BE2C (cell line): ENCODE results near the gene PISD.

Experiments used
- DNase-seq: peaks from one replicate; pipeline ENCODE4 v3.0.0-alpha.2; 2020
- H3K27me3 ChIP-seq: fragments of 250-450 bp; sonication (Bioruptor Pico); 2 replicates; pipeline ENCODE4 v1.5.1; 2020; ENCODE audit warnings: mild to moderate bottlenecking
- H3K36me3 ChIP-seq: fragments of 250-450 bp; sonication (Bioruptor Pico); 2 replicates; pipeline ENCODE4 v1.5.1; 2020; ENCODE audit warnings: mild to moderate bottlenecking
- H3K4me1 ChIP-seq: fragments of 250-450 bp; sonication (Bioruptor Pico); 2 replicates; pipeline ENCODE4 v1.5.1; 2020
- H3K4me3 ChIP-seq: 2 replicates; pipeline ENCODE4 v1.5.1; 2011; ENCODE audit warnings: low read depth, low read length
- H3K9me3 ChIP-seq: fragments of 250-450 bp; sonication (Bioruptor Pico); 2 replicates; pipeline ENCODE4 v1.5.1; 2020
- CTCF ChIP-seq: IDR thresholded peaks from 2 replicates; pipeline ENCODE4 v1.5.1; 2012; ENCODE audit warnings: mild to moderate bottlenecking, low read depth, low read length

Gene PISD

DNA sequence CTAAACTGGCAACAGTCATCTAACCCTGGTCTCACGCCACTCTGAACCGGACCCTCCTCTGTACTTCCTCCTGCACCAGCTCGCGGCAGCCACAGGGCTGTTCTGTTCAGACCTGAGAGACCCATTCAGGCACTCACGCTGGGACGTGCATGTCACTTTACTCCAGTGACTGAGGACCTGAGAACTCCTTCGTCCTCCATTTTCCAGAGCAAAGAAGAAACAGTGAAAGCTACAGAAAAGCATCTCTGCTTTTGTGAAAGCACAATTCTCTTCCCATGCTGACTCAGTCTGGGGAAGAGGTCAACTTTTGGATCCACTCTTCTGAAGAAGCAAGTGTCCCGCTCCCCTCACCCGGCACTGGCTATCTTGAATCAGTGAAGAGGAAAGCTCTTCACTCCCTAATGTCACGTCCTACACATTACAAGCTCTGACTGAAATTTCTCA lies 24.5 kb downstream of the PISD start:
- Histone ChIP-seq H3K27me3 (no peaks in the 10 kb centered on the region), H3K4me3 (no peak overlapping the region), H3K9me3 (no peaks in the 10 kb centered on the region), H3K4me1 (no peaks in the 10 kb centered on the region; the same call in none of the 2 replicates), H3K36me3 (no peaks in the 10 kb centered on the region)
- no peak for DNase-seq
- TF ChIP-seq CTCF = no peak

GRCh38 chr22:31635638-31636306 lies 26.2 kb downstream of the PISD start:
- H3K27me3 ChIP-seq = no peaks in the 10 kb centered on the region
- DNase-seq = no peak
- no peak for TF ChIP-seq CTCF
- no peaks in the 10 kb centered on the region for H3K36me3 ChIP-seq
- H3K9me3 ChIP-seq = no peaks in the 10 kb centered on the region
- no peak overlapping the region for H3K4me3 ChIP-seq
- H3K4me1 ChIP-seq = peaks cover 8% of the 10 kb centered on the region

GRCh38 chr22:31631436-31631835 lies 30.6 kb downstream of the PISD start:
- no peak for TF ChIP-seq CTCF
- peak overlapping the region; percentile 86 for H3K4me3 ChIP-seq
- H3K27me3 ChIP-seq = no peaks in the 10 kb centered on the region
- H3K4me1 ChIP-seq = peaks cover 19% of the 10 kb centered on the region
- no peak for DNase-seq
- H3K36me3 ChIP-seq = no peaks in the 10 kb centered on the region
- H3K9me3 ChIP-seq = no peaks in the 10 kb centered on the region

DNA sequence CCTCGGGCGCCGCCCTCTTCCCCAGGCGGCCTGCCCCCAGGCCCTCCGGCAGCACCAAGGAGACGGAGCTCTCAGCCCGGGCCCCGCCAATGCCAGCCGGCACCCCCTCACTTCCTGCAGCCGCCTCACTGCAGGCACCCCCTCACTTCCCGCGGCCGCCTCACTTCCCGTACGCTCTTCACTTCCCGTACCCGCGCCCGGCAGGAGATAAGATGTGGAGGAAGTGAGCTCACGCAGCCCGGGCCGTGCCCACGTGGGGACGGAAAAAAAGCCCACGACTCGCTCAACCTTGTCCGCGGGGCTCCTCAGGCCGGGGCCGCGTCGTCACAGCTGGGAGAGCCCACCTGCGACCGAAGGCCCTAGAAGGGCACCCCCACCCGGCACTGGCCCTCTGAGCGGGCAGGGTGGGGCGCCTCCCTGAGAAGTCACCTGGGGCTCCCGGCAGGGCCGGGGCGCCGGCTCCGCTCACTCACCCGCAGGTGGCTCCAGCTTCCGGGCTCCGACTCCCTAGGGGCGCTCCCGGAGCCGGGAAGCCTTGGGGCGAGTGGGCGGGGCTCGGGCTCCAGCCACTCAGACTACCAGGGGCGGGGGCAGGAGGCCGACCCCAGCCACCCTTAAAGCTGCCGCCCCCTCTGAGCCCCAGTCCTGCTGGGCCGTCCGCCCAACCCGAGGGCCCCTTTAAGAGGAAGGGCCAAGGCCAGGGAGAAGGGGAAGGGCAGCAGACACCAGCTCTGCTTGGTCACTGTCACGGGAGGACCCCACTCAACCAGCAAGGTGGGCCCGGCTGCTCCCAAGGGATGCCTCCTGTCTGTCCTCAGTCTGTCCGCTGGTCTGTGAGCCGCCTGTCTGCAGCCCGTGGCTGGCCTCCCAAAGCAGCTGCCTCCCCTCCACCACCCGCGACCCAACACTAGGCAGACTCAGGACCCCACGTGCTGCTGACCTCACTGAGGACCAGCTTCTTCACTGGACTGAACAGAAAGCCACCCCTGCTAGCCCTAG lies 31.4 kb downstream of the PISD start:
- Histone ChIP-seq H3K9me3 (no peaks in the 10 kb centered on the region), H3K4me3 (peak overlapping the region; percentile 86), H3K36me3 (no peaks in the 10 kb centered on the region), H3K27me3 (no peaks in the 10 kb centered on the region), H3K4me1 (peaks cover 27% of the 10 kb centered on the region)
- no peak for TF ChIP-seq CTCF
- peak; percentile 95 for DNase-seq

DNA sequence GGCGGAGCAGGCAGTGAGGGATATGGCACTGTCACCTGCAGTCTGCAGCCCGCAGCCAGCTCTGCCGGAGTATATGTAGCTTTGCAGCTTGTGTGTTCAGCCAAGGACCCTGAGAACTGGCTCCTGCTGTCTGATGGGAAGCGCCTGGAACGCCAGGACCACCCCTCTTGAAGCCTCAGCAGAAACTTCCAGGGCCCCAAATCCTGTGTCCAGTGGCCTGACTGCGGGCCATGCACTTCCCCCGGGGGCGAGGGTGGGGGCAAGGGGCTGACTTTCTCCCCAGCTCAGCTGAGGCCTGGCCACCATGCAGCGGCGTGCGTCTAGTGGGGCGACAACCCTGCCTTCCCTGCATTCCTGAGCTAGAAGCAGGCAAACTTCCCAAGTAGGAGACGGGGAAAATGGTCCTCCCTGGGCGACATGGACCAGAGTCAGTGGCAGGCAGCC lies 32.3 kb downstream of the PISD start:
- Histone ChIP-seq H3K4me3 (peak overlapping the region; percentile 86), H3K27me3 (no peaks in the 10 kb centered on the region), H3K9me3 (no peaks in the 10 kb centered on the region), H3K4me1 (peaks cover 34% of the 10 kb centered on the region), H3K36me3 (peaks cover 4% of the 10 kb centered on the region)
- DNase-seq = no peak
- TF ChIP-seq CTCF = no peak
